CD4-positive, alpha-beta memory T cell (primary cell): ENCODE measurements around the gene TSC22D2. TPM values are rescaled to one million over a fixed set of nuclear protein-coding genes. Genes with fewer than 3 reads are reported as not detected.
A peak's percentile ranks its signal among the peaks of the same experiment; 100 is the strongest.

ENCODE experiments used
- CTCF ChIA-PET: fragments of 350-600 bp; sonication (Branson Sonifier 250); formaldehyde crosslinking; loops from one replicate; lab custom pipeline; 2021; ENCODE audit warnings: inconsistent platforms; ENCODE audit not compliant: partially characterized antibody; lab: Charles Lee
- POLR2A ChIA-PET: fragments of 350-600 bp; sonication (Branson Sonifier 250); formaldehyde crosslinking; loops from one replicate; lab custom pipeline; 2021; ENCODE audit not compliant: partially characterized antibody; lab: Charles Lee
- DNase-seq, 5 donors: peaks; one replicate each; pipeline versions ENCODE4 v3.0.0 to v3.0.0-alpha.2; 2020 to 2022; ENCODE audit warnings: mixed read lengths in 1 of 5
- H3K27ac ChIP-seq: one replicate; pipeline ENCODE4 v1.7.0; 2013; ENCODE audit warnings: low read depth, low read length
- H3K27me3 ChIP-seq: 2 replicates; pipeline ENCODE4 v1.7.0; 2013; ENCODE audit warnings: mild to moderate bottlenecking, low read length, moderate library complexity; ENCODE audit not compliant: insufficient read depth
- H3K36me3 ChIP-seq: 2 replicates; pipeline ENCODE4 v1.7.0; 2013; ENCODE audit warnings: mild to moderate bottlenecking, low read length, moderate library complexity; ENCODE audit not compliant: insufficient read depth
- H3K4me1 ChIP-seq: 2 replicates; pipeline ENCODE4 v1.7.0; 2013; ENCODE audit warnings: mild to moderate bottlenecking, low read length, moderate library complexity; ENCODE audit not compliant: insufficient read depth
- H3K4me3 ChIP-seq, 2 donors: one replicate each; pipeline ENCODE4 v1.7.0; 2013; ENCODE audit warnings: low read length in 2 of 2, mild to moderate bottlenecking in 1 of 2
- H3K9me3 ChIP-seq, 2 donors: one replicate each; pipeline ENCODE4 v1.7.0; 2013; ENCODE audit warnings: low read length in 2 of 2, control low read depth in 1 of 2; ENCODE audit not compliant: control insufficient read depth in 1 of 2
- H3K27ac Mint-ChIP-seq, 7 donors: one replicate each; pipeline ENCODE4 v1.8.0; 2020 to 2021; ENCODE audit warnings: mixed read lengths in 7 of 7, mild to moderate bottlenecking in 6 of 7, inconsistent platforms in 3 of 7, moderate library complexity in 3 of 7
- H3K27me3 Mint-ChIP-seq, 2 donors: one replicate each; pipeline ENCODE4 v1.8.0; 2020 to 2021; ENCODE audit warnings: mixed read lengths in 2 of 2
- H3K36me3 Mint-ChIP-seq, 2 donors: one replicate each; pipeline ENCODE4 v1.8.0; 2020 to 2021; ENCODE audit warnings: mixed read lengths in 2 of 2, inconsistent platforms in 1 of 2, mild to moderate bottlenecking in 1 of 2
- H3K4me1 Mint-ChIP-seq, 4 donors: one replicate each; pipeline ENCODE4 v1.8.0; 2020 to 2021; ENCODE audit warnings: mixed read lengths in 4 of 4, mild to moderate bottlenecking in 1 of 4
- H3K4me3 Mint-ChIP-seq, 8 donors: one replicate each; pipeline ENCODE4 v1.8.0; 2020 to 2021; ENCODE audit warnings: mixed read lengths in 8 of 8, mild to moderate bottlenecking in 7 of 8, moderate library complexity in 6 of 8, inconsistent platforms in 3 of 8
- H3K9me3 Mint-ChIP-seq, 8 donors: one replicate each; pipeline ENCODE4 v1.8.0; 2020 to 2021; ENCODE audit warnings: mixed read lengths in 8 of 8, mild to moderate bottlenecking in 5 of 8, inconsistent platforms in 3 of 8, moderate library complexity in 1 of 8
- intact Hi-C: fragments of 100-400 bp; cut with micrococcal nuclease; formaldehyde crosslinking; loops from one replicate; pipeline ENCODE4 v1.15.1; 2023
- polyA plus RNA-seq, 2 donors: library from polyadenylated mRNA; unstranded; fragments of 300-500 nt; fragmentation: Illumina TruSeq; gene quantifications; one replicate each; pipeline ENCODE4 v1.2.3, GENCODE V29; 2021
- total RNA-seq, 2 experiments: library from RNA; stranded (reverse); gene quantifications; one replicate each; pipeline ENCODE4 v1.2.3, GENCODE V29; 2021

The TSC22D2 gene
- total and polyA plus RNA-seq, 4 experiments from 2014 or later = 5.5 to 25.7 (median 19.7) TPM

DNA sequence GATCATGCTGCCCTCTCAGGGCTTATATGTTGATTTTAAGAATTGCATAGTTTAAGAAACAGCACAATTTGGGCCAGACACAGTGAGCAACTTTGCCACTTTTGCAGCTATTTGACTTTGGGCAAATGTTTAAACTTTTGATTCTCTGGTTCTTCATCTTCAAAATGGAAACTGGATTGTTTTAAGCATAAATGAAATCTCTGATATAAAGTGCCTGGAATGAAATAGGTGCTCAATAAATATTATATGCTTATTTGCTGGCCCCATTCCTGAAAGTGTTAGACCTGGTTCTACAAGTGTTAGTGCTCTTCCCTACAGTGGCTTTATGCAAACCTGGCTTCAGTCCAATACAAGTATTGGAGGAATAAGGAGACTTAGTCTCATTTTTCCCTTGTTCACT is 33.1 kb upstream of the TSC22D2 start:
- H3K27ac Mint-ChIP-seq = no peak overlapping the region

DNA sequence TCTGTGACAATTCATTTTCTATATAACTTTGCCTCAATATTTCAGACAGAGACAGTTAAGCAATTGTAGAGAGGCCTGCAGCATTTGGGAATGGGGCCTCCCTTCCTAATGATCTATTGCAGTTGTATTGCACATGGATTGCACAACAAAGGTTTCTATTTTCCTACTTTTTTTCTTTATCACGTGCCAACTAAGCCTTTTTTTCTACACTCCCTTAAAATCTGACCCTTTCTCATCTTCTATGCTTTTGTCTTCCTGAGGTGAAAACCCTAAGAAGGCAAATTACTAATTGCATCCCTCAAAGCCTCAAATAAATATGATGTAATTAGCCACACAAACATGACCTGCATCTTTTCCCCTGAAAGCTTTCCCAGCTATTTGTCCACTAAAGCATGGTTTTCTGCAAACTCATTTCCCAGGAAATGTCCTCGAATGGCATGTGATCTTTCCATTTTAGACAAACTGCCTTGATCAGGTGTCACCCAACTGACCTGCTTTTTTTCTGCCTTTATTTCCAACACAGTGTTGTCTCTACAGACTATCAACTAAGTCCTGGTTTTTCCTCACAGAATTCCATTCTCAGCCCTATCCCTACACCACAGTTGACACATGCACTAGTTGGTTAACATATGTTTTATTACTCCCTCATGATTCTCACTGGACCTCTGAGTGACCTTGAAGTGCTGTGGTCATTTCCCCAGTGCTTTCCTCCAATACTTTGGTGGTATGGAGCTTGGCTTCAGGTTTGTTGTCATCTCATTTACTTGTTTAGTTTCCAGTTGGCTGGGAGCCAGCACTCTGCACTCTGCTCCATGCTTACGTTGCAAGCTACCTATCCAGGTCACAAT is 31.9 kb upstream of the TSC22D2 start:
- CTCF ChIA-PET = no interaction called here
- no peaks in the 10 kb centered on the region for H3K36me3 ChIP-seq
- Mint-ChIP-seq H3K36me3 (no peaks in the 10 kb centered on the region), H3K9me3 (no peaks in the 10 kb centered on the region), H3K27me3 (no peaks in the 10 kb centered on the region), H3K4me1 (peaks cover 0 to 9% (median 4%) of the 10 kb centered on the region in 4 donors), H3K27ac (no peak overlapping the region), H3K4me3 (no peak overlapping the region)
- DNase-seq = no peak
- H3K4me3 ChIP-seq = no peak overlapping the region
- H3K9me3 ChIP-seq = no peaks in the 10 kb centered on the region
- H3K27me3 ChIP-seq = no peaks in the 10 kb centered on the region
- POLR2A ChIA-PET = no interaction called here
- intact Hi-C loops = no loop called here
- no peak overlapping the region for H3K27ac ChIP-seq
- H3K4me1 ChIP-seq = no peaks in the 10 kb centered on the region

More for the DNA sequence above, 33.1 kb upstream of the TSC22D2 start:
- Mint-ChIP-seq H3K36me3 (no peaks in the 10 kb centered on the region), H3K4me1 (peaks cover 0 to 9% (median 4%) of the 10 kb centered on the region in 4 donors), H3K9me3 (no peaks in the 10 kb centered on the region), H3K4me3 (no peak overlapping the region), H3K27me3 (peaks cover 0 to 1% of the 10 kb centered on the region in 2 donors)
- H3K27me3 ChIP-seq = no peaks in the 10 kb centered on the region
- H3K9me3 ChIP-seq = no peaks in the 10 kb centered on the region
- DNase-seq = no peak
- intact Hi-C loops = no loop called here
- H3K36me3 ChIP-seq = no peaks in the 10 kb centered on the region
- POLR2A ChIA-PET = no interaction called here
- no peaks in the 10 kb centered on the region for H3K4me1 ChIP-seq
- CTCF ChIA-PET = no interaction called here
- H3K27ac ChIP-seq = no peak overlapping the region
- no peak overlapping the region for H3K4me3 ChIP-seq

DNA sequence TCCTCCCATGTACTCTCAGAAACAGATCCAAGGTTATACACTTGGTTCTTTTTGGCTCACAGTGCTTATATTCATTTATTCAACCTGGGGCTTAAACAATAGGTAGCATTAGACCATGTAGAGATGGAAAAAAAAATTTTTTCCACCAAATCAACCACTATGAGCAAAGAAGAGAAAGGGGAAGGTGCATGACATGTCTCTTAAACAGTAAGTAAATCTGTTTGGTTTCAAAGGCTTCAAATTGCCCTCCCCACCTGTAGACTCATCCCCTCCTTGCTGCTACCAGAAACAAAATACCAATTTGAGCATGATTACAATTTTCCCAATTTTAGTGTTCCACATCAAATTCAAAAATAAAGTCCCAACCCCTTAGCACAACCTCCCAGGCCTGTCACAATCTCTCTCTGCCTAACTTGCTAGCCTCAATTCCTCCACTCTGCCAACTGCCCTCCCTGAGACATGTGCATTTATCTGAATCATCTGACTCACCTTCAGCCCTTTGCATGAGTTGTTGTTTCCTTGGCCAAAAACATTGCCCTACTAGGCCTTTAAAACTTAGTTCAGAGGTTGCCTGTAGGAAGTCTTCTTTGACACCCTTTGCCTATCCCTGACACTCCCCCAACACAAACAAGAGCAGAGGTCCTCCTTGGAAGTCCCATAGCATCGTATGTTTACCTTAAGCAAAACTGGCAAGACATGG is 30.3 kb upstream of the TSC22D2 start:
- DNase-seq = no peak
- Histone ChIP-seq H3K27me3 (no peaks in the 10 kb centered on the region), H3K9me3 (no peaks in the 10 kb centered on the region), H3K4me1 (no peaks in the 10 kb centered on the region), H3K27ac (no peak overlapping the region), H3K36me3 (no peaks in the 10 kb centered on the region), H3K4me3 (no peak overlapping the region)
- Mint-ChIP-seq H3K27ac (no peak overlapping the region), H3K4me3 (no peak overlapping the region), H3K9me3 (no peaks in the 10 kb centered on the region), H3K36me3 (no peaks in the 10 kb centered on the region), H3K4me1 (peaks cover 6 to 16% (median 10%) of the 10 kb centered on the region in 4 donors), H3K27me3 (no peaks in the 10 kb centered on the region)
- POLR2A ChIA-PET = no interaction called here
- CTCF ChIA-PET = no interaction called here
- intact Hi-C loops = no loop called here

DNA sequence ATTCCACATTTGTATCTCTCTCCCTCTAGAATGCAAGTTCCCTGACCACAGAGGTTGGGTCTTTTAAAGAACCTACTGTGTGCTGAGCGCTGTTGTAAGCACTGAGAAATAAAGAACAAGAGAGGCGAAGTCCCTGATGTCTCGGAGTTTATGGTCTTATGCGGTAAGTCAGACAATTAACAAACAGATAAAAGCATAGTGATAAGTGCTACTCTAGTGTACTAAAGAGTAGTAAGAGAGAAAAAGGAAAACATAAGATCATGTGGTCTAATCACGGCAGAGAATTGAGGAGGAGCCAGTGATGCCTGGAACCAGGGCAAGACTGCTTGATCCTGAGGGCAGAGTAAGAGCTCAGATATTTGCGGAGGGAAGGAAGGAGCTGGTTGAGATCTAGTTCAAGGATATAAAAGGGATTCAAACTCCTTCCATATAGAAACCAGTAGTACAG is 29.8 kb upstream of the TSC22D2 start:
- no peaks in the 10 kb centered on the region for H3K27me3 ChIP-seq
- H3K9me3 Mint-ChIP-seq = no peaks in the 10 kb centered on the region
- no peak overlapping the region for H3K27ac Mint-ChIP-seq
- H3K27ac ChIP-seq = no peak overlapping the region
- H3K4me3 Mint-ChIP-seq = no peak overlapping the region
- no peaks in the 10 kb centered on the region for H3K4me1 ChIP-seq
- CTCF ChIA-PET = no interaction called here
- H3K27me3 Mint-ChIP-seq = no peaks in the 10 kb centered on the region
- POLR2A ChIA-PET = no interaction called here
- intact Hi-C loops = no loop called here
- no peak overlapping the region for H3K4me3 ChIP-seq
- no peak for DNase-seq
- H3K4me1 Mint-ChIP-seq = peaks cover 6 to 15% (median 11%) of the 10 kb centered on the region in 4 donors
- H3K9me3 ChIP-seq = no peaks in the 10 kb centered on the region
- H3K36me3 Mint-ChIP-seq = no peaks in the 10 kb centered on the region
- no peaks in the 10 kb centered on the region for H3K36me3 ChIP-seq

DNA sequence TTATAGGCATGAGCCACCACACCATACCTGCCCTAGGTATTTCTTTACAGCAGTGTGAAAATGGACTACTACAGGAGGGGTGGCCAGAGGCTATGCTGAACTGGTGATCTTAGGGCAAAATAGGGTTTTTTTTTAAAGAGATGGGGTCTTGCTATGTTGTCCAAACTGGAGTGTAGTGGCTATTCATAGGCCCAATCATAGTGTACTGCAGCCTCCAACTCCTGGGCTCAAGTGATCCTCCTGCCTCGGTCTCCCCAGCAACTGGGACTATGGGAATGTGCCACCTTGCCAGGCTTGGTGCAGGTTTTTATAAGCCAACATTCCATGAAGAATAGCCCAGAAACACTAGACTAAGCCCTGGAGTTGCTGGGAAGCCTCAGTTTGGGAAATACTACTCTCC is 28.6 kb upstream of the TSC22D2 start:
- Histone ChIP-seq H3K4me3 (no peak overlapping the region), H3K36me3 (no peaks in the 10 kb centered on the region), H3K27ac (no peak overlapping the region), H3K27me3 (no peaks in the 10 kb centered on the region), H3K9me3 (no peaks in the 10 kb centered on the region), H3K4me1 (peaks cover 3% of the 10 kb centered on the region)
- H3K4me1 Mint-ChIP-seq = peaks cover 6 to 9% (median 8%) of the 10 kb centered on the region in 4 donors
- intact Hi-C loops = no loop called here
- POLR2A ChIA-PET = no interaction called here
- no peaks in the 10 kb centered on the region for H3K36me3 Mint-ChIP-seq
- no peaks in the 10 kb centered on the region for H3K9me3 Mint-ChIP-seq
- no peak for DNase-seq
- H3K4me3 Mint-ChIP-seq = no peak overlapping the region
- CTCF ChIA-PET = no interaction called here
- no peaks in the 10 kb centered on the region for H3K27me3 Mint-ChIP-seq
- H3K27ac Mint-ChIP-seq = no peak overlapping the region

DNA sequence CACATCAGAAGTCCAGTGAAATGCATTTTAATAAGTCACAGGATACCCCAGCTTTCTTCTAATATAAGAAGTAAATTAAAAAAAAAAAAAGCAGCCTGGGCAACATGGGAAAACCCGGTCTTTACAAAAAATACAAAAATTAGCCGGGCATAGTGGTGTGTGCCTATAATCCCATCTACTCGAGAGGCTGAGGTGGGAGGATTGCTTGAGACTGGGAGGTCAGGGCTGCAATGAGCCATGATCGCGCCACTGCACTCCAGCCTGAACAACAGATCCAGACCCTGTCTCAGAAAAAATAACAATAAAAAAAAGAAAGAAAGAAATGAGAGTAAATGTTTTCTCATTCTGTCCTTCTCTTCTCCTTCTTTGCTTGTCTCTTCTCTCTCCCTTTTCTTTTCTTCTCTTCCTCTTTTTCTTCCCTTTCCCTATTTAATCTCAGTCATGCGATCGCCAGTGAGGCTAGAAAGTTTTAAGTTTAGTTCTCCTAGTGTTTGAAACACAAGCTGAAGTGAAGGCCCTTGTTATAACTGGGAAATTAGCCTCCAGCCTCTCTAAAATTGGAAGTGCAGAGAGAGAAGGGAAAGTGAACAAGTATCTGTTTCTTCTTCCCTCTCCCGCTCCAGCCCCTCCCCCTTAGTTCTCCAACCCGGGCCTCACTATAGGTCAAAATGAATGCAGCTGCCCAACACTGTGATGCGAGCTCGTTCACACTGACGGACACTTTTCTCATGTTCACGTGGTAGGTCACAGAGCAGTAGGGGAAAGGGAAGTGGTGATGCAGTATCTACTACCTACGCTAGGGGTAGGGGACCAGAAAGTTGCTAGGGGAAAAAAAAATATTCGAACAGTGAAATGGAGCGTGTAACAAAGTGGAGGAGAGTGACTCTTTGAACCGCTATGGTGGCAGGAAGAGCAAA is 23.5 kb upstream of the TSC22D2 start:
- Mint-ChIP-seq H3K27me3 (no peaks in the 10 kb centered on the region), H3K4me1 (peaks cover 19 to 23% (median 20%) of the 10 kb centered on the region in 4 donors), H3K36me3 (no peaks in the 10 kb centered on the region), H3K9me3 (no peaks in the 10 kb centered on the region), H3K4me3 (peak overlapping the region; percentile 54 to 89 (median 77)), H3K27ac (peak overlapping the region; percentile 60 to 87 (median 68))
- Histone ChIP-seq H3K27ac (no peak overlapping the region), H3K27me3 (no peaks in the 10 kb centered on the region), H3K9me3 (no peaks in the 10 kb centered on the region), H3K36me3 (no peaks in the 10 kb centered on the region), H3K4me1 (peaks cover 17% of the 10 kb centered on the region), H3K4me3 (peak overlapping the region; percentile 30 to 40)
- intact Hi-C loops = loop anchor here (1.0 kb wide), 2 partner anchors 24 to 111 kb away; partner anchors contain the start of gene TSC22D2
- DNase-seq = peak; percentile 50 to 67 (median 58)
- CTCF ChIA-PET = interaction anchor here (0.9 to 1.6 kb wide), 10 partner anchors 9 to 576 kb away, joined by 3 to 6 read pairs (median 4); partner anchors contain the start of gene TSC22D2
- POLR2A ChIA-PET = interaction anchor here (0.9 to 2.5 kb wide), 3 partner anchors 24 to 379 kb away, joined by 3 to 20 read pairs (median 3); partner anchors contain the start of genes SIAH2 and TSC22D2
